Omental fat pad (tissue), 4 donors: ENCODE data around the gene FSTL4. TPM values are rescaled to one million over a fixed set of nuclear protein-coding genes. Genes with fewer than 3 reads are reported as not detected.

ENCODE experiments used
- ATAC-seq: fragments of 150-250 bp; one replicate; pipeline ENCODE4 v1.9.1; 2016; ENCODE audit warnings: mild to moderate bottlenecking, moderate library complexity; ENCODE audit not compliant: low FRiP score
- DNase-seq: peaks from one replicate; pipeline ENCODE4 v3.0.0-alpha.2; 2019; ENCODE audit warnings: low spot score
- CTCF ChIP-seq, 3 donors: fragments of 450-650 bp; IDR thresholded peaks; one replicate each; pipeline ENCODE4 v1.5.1; 2016 to 2017; ENCODE audit warnings: antibody characterized with exemption in 3 of 3, mild to moderate bottlenecking in 3 of 3, moderate library complexity in 2 of 3
- total RNA-seq, 4 donors: library from RNA; depleted of rRNA; stranded (reverse); fragments of >200 nt; gene quantifications; one replicate each; pipeline ENCODE4 v1.1.0, GENCODE V29; 2016

The FSTL4 gene
- total RNA-seq, 4 donors from 2014 or later: 0.32 TPM; not detected in 3

- ATAC-seq (no peak), DNase-seq (no peak)
- no peak for TF ChIP-seq CTCF (IDR thresholded peaks at IDR 0.05)
These were observed 286.5 kb downstream of the FSTL4 start for GRCh38 chr5:133325864-133326263.

- DNase-seq (no peak), ATAC-seq (no peak)
- TF ChIP-seq CTCF (IDR thresholded peaks at IDR 0.05): no peak
These were observed 287.4 kb downstream of the FSTL4 start for GRCh38 chr5:133324926-133325325.

- ATAC-seq (no peak), DNase-seq (no peak)
- TF ChIP-seq CTCF (IDR thresholded peaks at IDR 0.05): no peak
These were observed 288.6 kb downstream of the FSTL4 start for GRCh38 chr5:133323494-133324457.

- DNase-seq (no peak), ATAC-seq (no peak)
- TF ChIP-seq CTCF (IDR thresholded peaks at IDR 0.05): no peak
These were observed 289.6 kb downstream of the FSTL4 start for GRCh38 chr5:133322743-133323142.

GRCh38 chr5:133321833-133322420 lies 290.4 kb downstream of the FSTL4 start:
- DNase-seq (no peak), ATAC-seq (no peak)
- no peak for TF ChIP-seq CTCF (IDR thresholded peaks at IDR 0.05)

GRCh38 chr5:133321286-133321832 lies 291.0 kb downstream of the FSTL4 start:
- no peak for TF ChIP-seq CTCF (IDR thresholded peaks at IDR 0.05)
- DNase-seq (no peak), ATAC-seq (no peak)
